ENCODE data around the gene TRAF6. TPM values are rescaled to one million over a fixed set of nuclear protein-coding genes. Genes with fewer than 3 reads are reported as not detected.
"Not testable (repeated sequence)": the region's sequence is repeated elsewhere in the genome, so short reads cannot be mapped to it uniquely, and the experiment has no call there.

The TRAF6 gene, protein sequence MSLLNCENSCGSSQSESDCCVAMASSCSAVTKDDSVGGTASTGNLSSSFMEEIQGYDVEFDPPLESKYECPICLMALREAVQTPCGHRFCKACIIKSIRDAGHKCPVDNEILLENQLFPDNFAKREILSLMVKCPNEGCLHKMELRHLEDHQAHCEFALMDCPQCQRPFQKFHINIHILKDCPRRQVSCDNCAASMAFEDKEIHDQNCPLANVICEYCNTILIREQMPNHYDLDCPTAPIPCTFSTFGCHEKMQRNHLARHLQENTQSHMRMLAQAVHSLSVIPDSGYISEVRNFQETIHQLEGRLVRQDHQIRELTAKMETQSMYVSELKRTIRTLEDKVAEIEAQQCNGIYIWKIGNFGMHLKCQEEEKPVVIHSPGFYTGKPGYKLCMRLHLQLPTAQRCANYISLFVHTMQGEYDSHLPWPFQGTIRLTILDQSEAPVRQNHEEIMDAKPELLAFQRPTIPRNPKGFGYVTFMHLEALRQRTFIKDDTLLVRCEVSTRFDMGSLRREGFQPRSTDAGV
- polyA plus RNA-seq (2011; rRNA removed) (6.2 and 9.0 TPM in 2 replicates), polyA minus RNA-seq (2011; rRNA and poly(A)+ RNA removed) (6.1 and 9.7 TPM in 2 replicates)

DNA sequence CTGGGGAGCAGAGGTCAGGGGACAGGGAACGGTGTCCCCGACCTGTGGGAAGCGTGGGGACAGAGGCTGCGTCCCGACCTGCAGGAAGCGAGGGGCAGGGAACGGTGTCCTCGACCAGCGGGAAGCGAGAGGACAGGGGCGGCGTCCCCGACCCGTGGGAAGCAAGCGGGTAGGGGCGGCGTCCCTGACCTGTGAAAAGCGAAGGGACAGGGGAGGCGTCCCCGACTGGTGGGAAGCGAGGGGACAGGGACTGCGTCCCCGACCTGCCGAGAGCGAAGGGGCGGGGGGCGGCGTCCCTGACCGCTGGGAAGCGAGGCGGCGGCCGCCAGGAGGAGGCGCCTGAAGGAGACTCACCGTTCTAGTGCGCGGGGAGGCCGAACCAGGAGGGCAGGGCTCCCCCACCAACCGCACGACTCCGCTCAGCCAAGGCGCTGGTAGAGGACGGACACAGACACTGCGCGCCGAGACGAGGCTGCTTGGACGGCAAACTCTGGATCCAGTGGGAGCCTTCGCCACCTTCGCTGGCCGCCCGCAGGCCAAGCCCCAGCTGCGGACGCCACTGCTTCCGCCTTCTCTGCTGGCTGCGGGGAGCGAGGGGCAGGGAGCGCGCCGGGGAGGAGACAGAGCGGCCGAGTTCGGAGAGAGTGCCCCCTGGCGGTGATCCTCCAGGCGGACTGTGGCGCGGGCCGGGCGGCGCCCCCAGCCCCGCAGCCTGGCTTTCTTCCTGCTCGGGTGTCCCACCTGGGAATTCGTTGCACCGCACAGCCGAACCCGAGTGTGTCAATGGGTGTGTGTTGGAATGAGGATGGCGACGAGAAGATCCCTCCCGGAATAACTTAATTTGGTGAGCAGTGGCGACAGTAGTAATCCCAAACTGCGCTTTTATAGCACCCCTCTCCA, at the start of gene TRAF6:
TRAF6 (minus strand) TSS at position 579 of the 900 bp plus-strand sequence. CDS start 8,757 bp downstream, outside the sequence.
- TF ChIP-seq, protein P1, sequence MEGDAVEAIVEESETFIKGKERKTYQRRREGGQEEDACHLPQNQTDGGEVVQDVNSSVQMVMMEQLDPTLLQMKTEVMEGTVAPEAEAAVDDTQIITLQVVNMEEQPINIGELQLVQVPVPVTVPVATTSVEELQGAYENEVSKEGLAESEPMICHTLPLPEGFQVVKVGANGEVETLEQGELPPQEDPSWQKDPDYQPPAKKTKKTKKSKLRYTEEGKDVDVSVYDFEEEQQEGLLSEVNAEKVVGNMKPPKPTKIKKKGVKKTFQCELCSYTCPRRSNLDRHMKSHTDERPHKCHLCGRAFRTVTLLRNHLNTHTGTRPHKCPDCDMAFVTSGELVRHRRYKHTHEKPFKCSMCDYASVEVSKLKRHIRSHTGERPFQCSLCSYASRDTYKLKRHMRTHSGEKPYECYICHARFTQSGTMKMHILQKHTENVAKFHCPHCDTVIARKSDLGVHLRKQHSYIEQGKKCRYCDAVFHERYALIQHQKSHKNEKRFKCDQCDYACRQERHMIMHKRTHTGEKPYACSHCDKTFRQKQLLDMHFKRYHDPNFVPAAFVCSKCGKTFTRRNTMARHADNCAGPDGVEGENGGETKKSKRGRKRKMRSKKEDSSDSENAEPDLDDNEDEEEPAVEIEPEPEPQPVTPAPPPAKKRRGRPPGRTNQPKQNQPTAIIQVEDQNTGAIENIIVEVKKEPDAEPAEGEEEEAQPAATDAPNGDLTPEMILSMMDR (IDR thresholded peaks at IDR 0.05; ENCODE audit: insufficient read depth, low read depth, low read length) = peak; percentile 80
- POLR2A ChIA-PET = no interaction called here
- Histone ChIP-seq H3K27me3 (ENCODE audit: control insufficient read depth, insufficient read depth, low read length) (no peaks in the 10 kb centered on the region), H3K36me3 (ENCODE audit: control insufficient read depth, insufficient read depth, low read length) (no peaks in the 10 kb centered on the region), H3K4me3 (ENCODE audit: low read depth, low read length) (peak within 1 kb of the TSS; percentile 100)
- CTCF ChIA-PET = interaction anchor here (0.6 to 2.8 kb wide), 10 partner anchors 8 to 747 kb away, joined by 3 to 15 read pairs (median 4); no protein-coding TSS in a partner anchor
- no peak for DNase-seq (ENCODE audit: low read depth)

DNA sequence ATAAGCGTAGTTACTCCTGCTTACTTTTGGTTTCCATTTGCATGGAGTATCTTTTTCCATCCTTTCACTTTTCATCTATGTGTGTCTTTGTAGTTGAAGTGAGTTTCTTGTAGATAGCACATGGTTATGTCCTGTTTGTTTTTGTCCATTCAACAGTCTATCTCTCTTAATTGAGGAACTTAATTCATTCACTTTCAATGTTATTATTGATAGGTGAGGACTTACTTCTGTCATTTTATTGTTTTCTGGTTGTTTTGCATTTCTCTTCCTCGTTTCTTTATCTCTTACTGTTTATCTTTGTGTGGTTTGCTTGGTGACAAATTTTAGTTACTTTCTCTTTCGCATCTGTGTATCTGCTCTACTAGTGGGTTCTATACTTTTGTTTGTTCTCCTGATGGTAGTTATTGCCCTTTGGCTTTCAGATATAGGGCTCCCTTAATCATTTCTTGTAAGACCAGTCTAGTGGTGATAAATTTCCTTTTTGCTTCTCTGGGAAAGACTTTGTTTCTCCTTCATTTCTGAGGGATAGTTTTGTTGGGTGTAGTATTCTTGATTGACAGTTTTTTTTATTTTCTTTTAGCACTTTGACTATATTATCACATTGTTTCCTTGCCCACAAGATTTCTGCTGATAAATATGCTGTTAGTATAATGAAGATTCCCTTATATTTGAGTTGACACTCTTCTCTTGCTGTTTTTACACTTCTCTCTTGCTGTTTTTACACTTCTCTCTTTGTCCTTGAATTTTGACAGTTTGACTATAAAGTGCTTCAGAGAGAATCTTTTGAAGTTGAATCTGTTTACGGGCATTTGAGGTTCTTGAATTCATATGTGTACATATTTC, 48.7 kb upstream of the TRAF6 start:
- CTCF ChIA-PET = no interaction called here
- TF ChIP-seq, protein P1 (IDR thresholded peaks at IDR 0.05; ENCODE audit: insufficient read depth, low read depth, low read length) = no peak

DNA sequence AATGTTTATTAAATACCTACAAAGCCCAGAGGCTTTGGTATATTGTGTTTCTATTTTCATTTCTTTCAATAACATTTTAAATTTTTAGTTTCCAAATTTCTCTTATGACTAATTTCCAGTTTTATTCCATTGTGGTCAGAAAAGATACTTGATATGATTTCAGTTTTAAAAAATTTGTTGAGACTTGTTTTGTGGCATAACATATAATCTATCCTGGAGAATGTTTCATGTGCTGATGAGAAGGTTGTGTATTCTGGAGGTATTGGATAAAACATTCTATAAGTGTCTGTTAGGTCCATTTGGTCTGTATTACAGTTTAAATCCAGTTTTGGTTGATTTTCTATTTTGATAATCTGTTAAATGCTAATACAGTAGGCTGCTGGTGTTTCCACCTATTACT, 47.9 kb upstream of the TRAF6 start:
- ChIA-PET CTCF (no interaction called here), POLR2A (no interaction called here)
- Histone ChIP-seq H3K36me3 (ENCODE audit: control insufficient read depth, insufficient read depth, low read length) (no peaks in the 10 kb centered on the region), H3K27me3 (ENCODE audit: control insufficient read depth, insufficient read depth, low read length) (no peaks in the 10 kb centered on the region), H3K4me3 (ENCODE audit: low read depth, low read length) (no peak overlapping the region)
- TF ChIP-seq, protein P1 (IDR thresholded peaks at IDR 0.05; ENCODE audit: insufficient read depth, low read depth, low read length) = no peak
- no peak for DNase-seq (ENCODE audit: low read depth)

More for the DNA sequence above, 48.7 kb upstream of the TRAF6 start:
- Histone ChIP-seq H3K27me3 (ENCODE audit: control insufficient read depth, insufficient read depth, low read length) (no peaks in the 10 kb centered on the region), H3K4me3 (ENCODE audit: low read depth, low read length) (no peak overlapping the region), H3K36me3 (ENCODE audit: control insufficient read depth, insufficient read depth, low read length) (no peaks in the 10 kb centered on the region)
- POLR2A ChIA-PET = no interaction called here
- no peak for DNase-seq (ENCODE audit: low read depth)

DNA sequence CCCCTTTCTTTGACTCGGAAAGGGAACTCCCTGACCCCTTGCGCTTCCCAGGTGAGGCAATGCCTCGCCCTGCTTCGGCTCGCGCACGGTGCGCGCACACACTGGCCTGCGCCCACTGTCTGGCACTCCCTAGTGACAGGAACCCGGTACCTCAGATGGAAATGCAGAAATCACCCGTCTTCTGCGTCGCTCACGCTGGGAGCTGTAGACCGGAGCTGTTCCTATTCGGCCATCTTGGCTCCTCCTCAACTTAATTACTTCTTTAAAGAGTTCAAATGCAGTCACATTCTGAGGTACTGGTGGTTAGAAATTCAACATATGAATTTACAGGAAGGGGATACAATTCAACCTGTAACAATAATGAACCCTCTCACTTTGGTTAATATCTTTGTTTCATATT, 47.3 kb upstream of the TRAF6 start:
- POLR2A ChIA-PET; H3K27me3 ChIP-seq (ENCODE audit: control insufficient read depth, insufficient read depth, low read length); CTCF ChIA-PET; H3K36me3 ChIP-seq (ENCODE audit: control insufficient read depth, insufficient read depth, low read length); DNase-seq (ENCODE audit: low read depth); H3K4me3 ChIP-seq (ENCODE audit: low read depth, low read length): not testable (repeated sequence)

DNA sequence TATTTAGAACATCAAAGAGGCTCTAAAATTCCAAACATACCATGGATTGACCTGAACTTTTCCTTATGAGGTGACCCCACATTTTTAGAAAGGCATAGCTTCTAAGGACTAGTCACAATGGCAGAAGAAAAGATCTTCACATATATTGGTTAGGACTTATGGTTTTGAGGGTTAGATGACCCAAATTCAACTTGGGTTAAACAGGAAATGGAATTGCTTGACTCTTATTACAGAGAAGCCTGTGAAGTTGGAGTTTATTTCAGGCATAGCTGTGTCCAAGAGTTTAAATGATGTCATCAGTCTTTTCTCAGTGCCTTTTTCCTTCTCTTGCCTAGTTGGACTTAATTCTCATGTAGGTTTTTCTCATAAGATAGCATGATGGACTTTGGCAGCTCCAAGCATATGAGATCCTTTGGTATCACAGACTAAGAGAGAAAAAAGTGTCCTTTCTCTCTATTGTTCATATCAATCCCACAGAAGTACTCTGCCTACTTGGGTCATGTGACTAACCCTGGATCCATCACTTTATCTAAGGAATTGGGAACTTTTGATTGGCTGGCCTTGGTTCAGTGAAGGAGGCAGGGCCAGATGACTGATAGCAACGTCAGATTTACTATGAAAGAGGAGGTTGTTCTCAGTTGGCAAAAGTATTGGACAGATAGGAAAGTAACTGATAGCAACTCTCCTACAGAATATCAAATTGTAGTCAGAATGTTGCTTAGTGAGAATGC, 40.5 kb upstream of the TRAF6 start:
- CTCF ChIA-PET = interaction anchor here (1.6 to 2.7 kb wide), 2 partner anchors 10 to 14 kb away, joined by 4 to 15 read pairs; no protein-coding TSS in a partner anchor
- no peak overlapping the region for H3K4me3 ChIP-seq (ENCODE audit: low read depth, low read length)

More for the DNA sequence above, 40.5 kb upstream of the TRAF6 start:
- POLR2A ChIA-PET = no interaction called here
- DNase-seq (ENCODE audit: low read depth) = no peak
- Histone ChIP-seq H3K36me3 (ENCODE audit: control insufficient read depth, insufficient read depth, low read length) (no peaks in the 10 kb centered on the region), H3K27me3 (ENCODE audit: control insufficient read depth, insufficient read depth, low read length) (no peaks in the 10 kb centered on the region)
- TF ChIP-seq, protein P1 (IDR thresholded peaks at IDR 0.05; ENCODE audit: insufficient read depth, low read depth, low read length) = no peak

Data from BJ (cell line).